GDM1 (cell line): ENCODE data around the gene STAC.
"Not testable (repeated sequence)": the region's sequence is repeated elsewhere in the genome, so short reads cannot be mapped to it uniquely, and the experiment has no call there.

Source experiments
- DNase-seq: peaks from one replicate; lab custom pipeline; 2025; lab: John Stamatoyannopoulos, UW

Gene STAC

GRCh38 chr3:36416599-36416998 is 36.3 kb downstream of the STAC start:
- DNase-seq, result no peak

GRCh38 chr3:36417237-36417636 is 36.9 kb downstream of the STAC start:
- no peak for DNase-seq

DNA sequence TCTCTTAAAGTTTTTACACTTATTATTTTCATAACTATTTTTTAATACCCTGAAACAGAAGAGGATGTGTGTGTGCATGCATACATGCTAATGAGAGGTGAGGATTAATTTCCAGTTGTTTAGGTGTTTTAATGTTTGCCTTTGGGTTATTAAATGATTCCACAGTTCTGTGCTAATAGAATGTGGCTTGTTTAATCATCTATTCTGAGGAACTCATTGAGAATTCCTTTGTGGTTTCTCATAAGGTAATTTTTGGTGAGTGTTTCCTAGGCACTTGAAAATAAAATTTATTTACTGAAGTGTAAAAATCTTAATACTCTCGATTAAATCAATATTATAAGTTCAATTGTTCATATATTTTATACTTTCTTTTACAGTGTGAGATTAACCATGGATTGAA is 38.0 kb downstream of the STAC start:
- no peak for DNase-seq

- no peak for DNase-seq
Observed at GRCh38 chr3:36428445-36428844, 48.1 kb downstream of the STAC start.

GRCh38 chr3:36429986-36430485 is 49.7 kb downstream of the STAC start:
- no peak for DNase-seq

- no peak for DNase-seq
Observed at GRCh38 chr3:36433511-36433910, 53.2 kb downstream of the STAC start.

- DNase-seq, result no peak
Observed at GRCh38 chr3:36434687-36435426, 54.6 kb downstream of the STAC start.

- no peak for DNase-seq
Observed at GRCh38 chr3:36443028-36443686, 62.9 kb downstream of the STAC start.

GRCh38 chr3:36444909-36445308 is 64.6 kb downstream of the STAC start:
- no peak for DNase-seq

GRCh38 chr3:36446276-36446675 is 66.0 kb downstream of the STAC start:
- DNase-seq, result no peak

DNA sequence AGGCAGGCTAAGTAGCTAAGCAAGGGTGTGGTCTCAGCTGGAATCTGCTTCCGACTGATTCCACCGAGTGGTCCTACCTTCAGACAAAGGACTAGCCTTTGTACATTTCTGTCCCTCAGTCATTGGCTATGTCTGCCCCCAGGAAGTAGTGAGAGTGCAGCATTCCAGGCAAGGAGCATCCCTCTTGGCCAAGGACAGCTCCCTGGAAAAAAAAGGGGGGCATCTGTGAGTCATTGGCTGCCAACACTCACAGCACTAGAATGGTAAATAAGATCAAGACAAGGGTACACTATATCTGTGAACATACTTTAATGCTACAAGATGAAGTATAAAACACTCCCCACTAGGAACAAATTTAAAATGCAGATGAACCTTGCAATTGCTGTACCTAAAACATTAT is 66.8 kb downstream of the STAC start:
- DNase-seq, result no peak

DNA sequence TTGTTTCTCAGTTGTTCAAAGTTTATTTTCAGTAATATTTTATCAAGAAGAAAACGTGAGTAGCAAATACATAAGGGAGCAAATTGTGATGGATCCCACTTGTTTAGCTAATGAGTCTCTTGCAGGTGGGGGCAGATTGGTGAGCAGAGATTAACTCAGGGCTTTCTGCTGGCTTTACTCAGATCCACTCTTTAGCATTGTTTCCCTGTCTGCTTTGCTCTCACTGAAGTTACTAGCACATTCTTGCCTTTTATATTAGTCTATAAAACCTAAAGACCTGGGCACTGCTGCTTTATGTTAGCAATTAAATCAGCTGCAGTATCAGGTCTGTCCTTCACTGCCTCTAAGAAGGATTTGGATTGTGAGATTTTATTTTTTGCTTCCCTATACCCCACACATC is 71.5 kb downstream of the STAC start:
- no peak for DNase-seq

DNA sequence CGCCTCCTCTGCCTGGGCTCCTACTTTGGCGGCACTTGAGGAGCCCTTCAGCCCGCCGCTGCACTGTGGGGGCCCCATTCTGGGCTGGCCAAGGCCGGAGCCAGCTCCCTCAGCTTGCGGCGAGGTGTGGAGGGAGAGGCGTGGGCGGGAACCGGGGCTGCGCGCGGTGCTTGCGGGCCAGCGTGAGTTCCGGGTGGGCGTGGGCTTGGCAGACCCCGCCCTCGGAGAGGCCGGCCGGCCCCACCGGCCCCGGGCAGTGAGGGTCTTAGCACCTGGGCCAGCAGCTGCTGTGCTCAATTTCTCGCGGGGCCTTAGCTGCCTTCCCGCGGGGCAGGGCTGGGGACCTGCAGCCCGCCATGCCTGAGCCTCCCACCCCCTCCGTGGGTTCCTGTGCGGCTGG is 72.9 kb downstream of the STAC start:
- DNase-seq, result not testable (repeated sequence)

- not testable (repeated sequence) for DNase-seq
Observed at GRCh38 chr3:36453896-36454295, 73.6 kb downstream of the STAC start.

DNA sequence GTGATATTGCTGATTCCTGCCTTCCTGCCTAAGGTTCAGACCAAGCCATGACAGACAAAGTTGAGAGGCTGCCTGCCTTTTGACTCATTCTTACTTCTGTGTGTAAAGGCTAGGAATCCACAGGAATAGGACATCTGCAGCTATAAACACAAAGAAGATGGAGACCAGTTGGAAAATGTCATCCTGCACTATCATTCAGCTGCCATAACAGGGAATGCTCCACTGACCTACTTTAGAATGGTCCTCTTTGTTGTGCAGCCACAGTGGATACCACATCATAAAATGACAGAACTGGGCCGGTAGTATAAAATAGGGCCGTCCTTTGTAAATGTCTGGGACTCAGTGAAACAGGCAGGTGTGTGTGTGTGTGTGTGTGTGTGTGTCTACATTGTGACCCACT is 75.1 kb downstream of the STAC start:
- no peak for DNase-seq

DNA sequence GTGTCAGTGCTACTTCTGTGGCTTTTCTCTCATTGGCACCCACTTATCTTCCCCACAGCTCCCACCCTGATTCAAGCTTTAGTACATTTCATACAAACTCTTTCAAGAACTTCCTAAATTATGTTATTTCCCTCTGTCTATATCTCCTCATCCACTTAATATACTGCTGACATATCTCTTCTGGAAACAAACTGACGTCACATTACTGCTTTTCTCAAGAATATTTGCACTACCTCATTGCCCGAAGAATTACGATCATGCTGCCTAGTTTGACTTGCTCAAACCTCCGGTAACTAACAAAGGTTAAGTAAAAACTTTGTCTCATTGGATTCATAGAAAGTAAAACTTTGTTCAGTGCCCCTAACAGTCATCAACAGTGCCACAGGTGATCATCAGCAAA is 76.5 kb downstream of the STAC start:
- no peak for DNase-seq

GRCh38 chr3:36457667-36458066 is 77.4 kb downstream of the STAC start:
- no peak for DNase-seq

DNA sequence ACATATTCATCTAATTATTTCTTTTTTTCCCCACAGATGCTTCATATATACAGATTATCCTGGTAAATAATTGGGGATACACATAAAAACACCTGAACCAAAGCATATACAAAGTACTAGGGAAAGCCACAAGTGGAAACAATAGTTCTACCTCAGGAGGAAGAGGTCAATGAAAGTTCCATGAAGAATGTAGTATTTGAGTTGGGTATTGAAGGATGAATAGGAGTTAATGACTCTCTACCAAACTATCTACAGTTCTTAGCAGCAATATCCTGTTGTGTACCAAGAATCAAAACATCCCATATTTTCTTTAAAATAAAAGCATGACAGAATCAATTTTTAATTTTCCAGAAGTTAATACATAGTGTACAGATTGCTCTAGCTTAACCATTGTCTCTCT is 78.9 kb downstream of the STAC start:
- DNase-seq, result no peak

DNA sequence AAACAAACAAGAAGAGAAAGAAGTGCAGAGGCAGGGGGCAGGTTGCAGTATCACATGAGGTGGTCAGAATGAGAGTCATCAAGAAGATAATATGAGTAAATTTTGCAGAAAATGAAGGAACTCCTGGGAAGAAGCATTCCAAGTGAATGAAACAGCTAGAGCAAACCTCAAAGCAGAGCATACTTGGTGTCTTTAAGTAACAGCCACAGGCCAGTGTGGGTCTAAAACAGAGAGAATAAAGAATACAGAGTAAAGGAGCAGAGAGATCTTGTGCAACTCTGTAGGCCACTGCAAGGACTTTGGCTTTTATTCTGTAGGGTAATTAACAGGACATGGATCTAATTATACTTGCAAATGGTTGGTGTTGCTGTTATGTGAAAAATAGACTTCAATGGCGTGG is 81.3 kb downstream of the STAC start:
- no peak for DNase-seq

- not testable (repeated sequence) for DNase-seq
Observed at GRCh38 chr3:36472045-36472444, 91.7 kb downstream of the STAC start.

GRCh38 chr3:36475558-36475957 is 95.3 kb downstream of the STAC start:
- no peak for DNase-seq

DNA sequence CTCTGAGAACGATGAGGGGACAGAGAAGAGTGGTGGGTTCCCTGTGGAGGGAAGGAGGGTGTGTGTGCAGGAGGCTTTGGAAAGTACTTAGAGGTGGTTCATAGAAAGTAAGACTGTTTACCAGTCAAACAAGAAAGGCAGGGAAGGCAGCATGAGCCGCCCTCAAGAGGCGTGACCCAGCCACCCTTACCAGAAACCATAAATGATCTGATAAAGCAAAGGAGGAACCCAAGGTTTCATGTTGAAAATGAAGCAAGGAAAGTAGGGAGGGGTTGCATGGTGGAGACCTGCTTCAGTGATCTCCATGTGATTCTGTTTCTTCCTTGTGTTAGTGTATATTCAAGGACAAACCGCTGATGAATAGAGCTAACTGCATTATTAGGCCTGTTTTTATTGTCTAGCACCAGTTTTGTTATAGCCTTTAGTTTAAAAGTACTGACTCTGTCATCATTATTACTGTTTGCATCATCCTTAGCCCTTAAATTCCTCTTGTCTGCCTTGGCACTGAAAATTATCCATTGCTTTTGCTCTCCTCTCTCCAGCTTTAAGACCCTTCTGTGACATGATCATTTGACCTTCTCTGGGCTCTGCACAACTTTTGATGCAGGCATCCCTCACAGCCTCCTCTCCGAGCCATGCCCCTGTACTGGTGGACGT is 96.1 kb downstream of the STAC start:
- DNase-seq, result no peak

DNA sequence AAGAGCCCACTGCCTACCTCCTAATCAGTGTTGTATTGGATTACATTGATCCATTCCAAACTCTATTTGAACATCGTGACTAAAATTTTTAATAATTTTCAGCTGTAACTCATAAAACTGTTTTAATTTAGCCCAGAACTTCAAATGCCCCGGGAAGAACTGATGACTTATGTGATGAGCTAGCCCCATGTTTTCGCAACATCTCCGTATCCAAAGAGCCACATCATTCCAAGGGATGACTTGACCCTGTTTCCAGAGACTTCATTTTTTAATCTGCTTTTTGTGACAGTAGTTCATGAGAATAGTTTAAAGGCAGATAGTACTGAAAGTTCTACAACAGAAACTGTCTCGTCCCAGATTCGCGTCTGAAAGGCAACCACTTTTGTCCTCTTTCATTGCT is 97.4 kb downstream of the STAC start:
- no peak for DNase-seq
